Measurements from ENCODE around the gene SLC38A4.

GRCh38 chr12:46800160-46800559 lies 25.6 kb downstream of the SLC38A4 start:
- TF ChIP-seq CTCF (IDR thresholded peaks at IDR 0.05) = no peak
- TF ChIP-seq POLR2A (IDR thresholded peaks at IDR 0.05) = no peak
